GM12873 (cell line): Measurements from ENCODE around the gene FBXO39.

Experiments used
- TF ChIP-seq, protein P1 (sequence below): IDR thresholded peaks from 2 replicates; pipeline ENCODE4 v1.5.1; 2012; ENCODE audit warnings: low read depth, mild to moderate bottlenecking, moderate library complexity, low read length, control low read depth; ENCODE audit not compliant: insufficient read depth; ENCODE audit errors: missing control alignments

Gene FBXO39

DNA sequence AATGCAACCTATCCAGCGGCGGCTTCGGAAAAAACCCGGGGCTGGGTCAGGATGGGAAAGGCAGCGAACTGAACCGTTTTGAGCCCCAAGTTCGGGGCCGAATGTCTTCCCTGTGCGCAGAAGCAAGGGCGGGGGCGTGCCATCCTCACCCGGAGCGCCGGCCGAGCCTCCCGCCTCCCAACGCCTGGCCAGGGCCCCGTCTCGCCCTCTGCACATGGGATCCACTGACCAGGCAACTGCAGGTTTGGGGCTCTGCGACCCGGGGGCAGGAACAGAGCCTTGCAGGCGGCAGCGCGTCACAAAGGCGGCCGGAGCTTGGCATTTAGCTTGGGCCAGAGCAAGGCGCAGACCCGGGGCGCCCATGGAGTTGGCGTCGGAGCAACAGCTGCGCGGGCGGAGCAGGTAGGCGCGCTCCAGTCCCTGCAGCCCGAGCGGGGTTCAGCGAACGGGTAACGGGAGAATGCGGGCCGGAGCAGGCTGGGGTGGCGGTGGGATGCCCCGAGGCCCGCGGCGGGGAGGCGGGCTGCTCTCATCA, at the start of gene FBXO39:
TSS of gene FBXO39 (plus strand) at position 345 of the 535 bp plus-strand sequence. CDS start 3,654 bp downstream, outside the sequence.
- TF ChIP-seq, protein P1, sequence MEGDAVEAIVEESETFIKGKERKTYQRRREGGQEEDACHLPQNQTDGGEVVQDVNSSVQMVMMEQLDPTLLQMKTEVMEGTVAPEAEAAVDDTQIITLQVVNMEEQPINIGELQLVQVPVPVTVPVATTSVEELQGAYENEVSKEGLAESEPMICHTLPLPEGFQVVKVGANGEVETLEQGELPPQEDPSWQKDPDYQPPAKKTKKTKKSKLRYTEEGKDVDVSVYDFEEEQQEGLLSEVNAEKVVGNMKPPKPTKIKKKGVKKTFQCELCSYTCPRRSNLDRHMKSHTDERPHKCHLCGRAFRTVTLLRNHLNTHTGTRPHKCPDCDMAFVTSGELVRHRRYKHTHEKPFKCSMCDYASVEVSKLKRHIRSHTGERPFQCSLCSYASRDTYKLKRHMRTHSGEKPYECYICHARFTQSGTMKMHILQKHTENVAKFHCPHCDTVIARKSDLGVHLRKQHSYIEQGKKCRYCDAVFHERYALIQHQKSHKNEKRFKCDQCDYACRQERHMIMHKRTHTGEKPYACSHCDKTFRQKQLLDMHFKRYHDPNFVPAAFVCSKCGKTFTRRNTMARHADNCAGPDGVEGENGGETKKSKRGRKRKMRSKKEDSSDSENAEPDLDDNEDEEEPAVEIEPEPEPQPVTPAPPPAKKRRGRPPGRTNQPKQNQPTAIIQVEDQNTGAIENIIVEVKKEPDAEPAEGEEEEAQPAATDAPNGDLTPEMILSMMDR, result no peak

DNA sequence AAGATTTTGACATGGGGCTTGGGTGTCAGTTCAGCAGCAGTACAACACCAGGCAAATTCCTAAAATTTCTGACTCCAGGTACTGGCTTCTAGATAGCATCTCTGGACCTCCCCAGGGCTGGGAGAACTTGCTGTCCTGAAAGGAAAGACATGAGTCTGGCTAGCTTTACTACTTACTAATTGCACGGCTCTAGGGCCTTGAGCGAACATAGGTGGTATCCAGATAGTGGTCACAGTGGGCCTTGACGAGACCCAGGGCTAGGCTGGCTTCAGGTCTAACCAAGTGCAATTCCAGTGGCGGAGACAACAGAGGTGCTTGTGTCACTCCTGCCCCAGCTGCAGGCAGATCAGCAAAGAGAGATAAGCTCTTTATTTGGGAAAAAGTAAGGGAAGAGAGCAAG, 46.5 kb upstream of the FBXO39 start:
- TF ChIP-seq, protein P1, result no peak

DNA sequence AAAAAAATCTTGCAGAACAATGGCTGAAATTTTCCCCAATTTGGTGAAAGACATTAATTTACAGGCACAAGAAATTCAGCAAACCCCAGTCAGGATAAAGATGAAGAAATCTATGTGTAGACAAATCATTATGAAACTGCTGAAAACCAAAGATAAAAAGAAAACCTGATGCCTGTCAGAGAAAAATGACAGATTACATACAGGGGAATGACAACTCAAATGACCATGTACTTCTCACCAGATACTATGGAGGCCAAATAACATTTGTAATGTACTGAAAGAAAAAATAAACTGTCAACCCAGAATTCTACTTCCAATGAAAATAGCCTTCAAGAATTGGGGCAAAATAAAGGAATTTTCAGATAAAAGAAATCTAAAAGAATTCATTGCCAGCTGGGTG, 27.4 kb upstream of the FBXO39 start:
- TF ChIP-seq, protein P1, result no peak

DNA sequence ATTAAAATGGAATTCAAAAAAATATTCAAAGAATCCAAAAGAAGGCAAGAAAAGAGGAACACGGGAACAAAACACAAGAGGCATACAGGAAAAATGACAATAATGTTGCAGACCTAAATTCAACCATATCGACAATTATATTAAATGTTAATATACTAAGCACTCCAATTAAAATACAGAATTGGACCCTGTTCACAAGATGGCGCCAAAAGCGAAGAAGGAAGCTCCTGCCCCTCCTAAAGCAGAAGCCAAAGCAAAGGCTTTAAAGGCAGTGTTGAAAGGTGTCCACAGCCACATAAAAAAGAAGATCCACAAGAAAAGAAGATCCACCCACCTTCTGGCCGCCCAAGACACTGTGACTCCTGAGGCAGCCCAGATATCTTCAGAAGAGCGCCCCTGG, 26.5 kb upstream of the FBXO39 start:
- TF ChIP-seq, protein P1, result no peak

DNA sequence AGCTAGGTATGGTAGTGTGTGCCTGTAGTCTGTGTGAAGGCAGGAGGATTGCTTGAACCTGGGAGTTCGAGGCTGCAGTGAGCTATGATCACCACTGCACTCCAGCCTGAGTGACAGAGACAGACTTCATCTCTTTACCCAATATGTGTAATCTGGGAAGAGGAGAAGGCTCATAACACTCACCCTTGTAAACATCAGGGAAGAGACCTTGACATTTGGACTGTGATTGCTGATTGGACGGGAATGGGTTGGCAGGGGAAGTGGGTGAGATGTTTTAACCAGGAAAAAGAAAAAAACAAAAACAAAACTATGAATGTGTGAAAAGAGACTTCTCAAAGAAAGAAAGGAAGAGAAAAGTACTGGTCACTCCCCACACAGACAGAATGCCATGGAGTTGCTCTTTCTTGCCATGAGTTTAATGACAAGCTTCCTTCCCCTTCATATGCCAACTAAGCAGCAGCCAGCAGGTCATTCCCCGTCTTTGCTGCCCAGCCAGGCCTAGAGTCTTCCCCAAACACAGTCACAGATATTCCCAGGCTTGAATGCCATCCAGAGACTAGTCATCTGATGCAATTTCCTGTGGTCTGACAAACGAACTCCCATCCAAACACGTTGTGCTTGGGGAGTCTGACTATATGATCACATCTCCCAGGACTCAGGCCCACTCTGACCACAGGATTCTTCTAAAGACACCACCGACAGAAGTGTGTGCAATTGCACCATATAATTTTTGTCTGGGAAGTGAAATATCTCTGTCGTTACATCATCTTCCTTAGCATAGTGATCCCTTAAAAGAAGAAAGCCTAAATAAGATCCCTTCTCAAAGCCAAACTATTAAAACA, 23.7 kb upstream of the FBXO39 start:
- TF ChIP-seq, protein P1, result no peak

DNA sequence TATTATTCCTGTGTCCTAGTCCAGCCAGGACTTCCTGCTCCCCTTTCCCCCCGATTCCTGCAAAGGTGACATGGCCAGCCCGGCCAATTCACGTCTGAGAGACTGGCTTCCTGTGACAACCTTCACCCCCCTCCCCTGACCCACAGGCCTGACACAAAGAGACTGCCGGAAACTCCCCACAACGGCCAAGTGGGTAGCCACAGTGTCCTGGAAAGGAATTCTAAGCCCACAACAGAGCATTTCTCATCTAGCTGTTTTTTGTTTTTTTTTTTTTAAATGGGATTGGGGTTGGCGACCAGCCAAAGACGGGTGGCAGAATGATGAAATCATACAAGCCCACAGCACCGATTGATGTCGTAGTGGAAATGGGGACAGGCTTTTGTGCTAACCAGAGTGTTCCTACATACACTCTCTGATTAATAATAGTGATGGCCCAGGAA, 23.0 kb upstream of the FBXO39 start:
- TF ChIP-seq, protein P1, result no peak

DNA sequence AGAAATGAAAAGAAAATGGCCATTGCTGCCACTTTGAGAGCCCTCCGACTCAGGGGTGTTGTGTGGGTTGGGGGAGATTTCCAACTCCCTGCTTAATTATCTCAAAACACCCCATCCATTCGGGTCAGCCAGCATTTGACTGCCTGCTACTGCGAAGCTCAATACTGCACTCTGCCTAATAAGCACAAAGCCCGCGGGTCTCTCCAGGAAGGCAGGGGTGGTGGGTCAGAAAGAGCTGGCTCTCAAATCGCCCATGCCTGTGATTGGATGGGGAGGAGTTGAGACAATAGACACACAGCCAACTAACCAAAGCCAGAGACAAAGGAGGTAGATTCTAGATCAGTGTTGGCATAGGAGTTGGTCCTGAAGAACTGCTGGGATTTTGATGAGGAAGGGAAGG, 22.5 kb upstream of the FBXO39 start:
- TF ChIP-seq, protein P1, result no peak
